ENCODE results near the gene DNAJA3. TPM values are rescaled to one million over a fixed set of nuclear protein-coding genes. Genes with fewer than 3 reads are reported as not detected.

DNAJA3 gene
- total RNA-seq, 1 experiment from 2014 or later: 64.1 TPM

DNA sequence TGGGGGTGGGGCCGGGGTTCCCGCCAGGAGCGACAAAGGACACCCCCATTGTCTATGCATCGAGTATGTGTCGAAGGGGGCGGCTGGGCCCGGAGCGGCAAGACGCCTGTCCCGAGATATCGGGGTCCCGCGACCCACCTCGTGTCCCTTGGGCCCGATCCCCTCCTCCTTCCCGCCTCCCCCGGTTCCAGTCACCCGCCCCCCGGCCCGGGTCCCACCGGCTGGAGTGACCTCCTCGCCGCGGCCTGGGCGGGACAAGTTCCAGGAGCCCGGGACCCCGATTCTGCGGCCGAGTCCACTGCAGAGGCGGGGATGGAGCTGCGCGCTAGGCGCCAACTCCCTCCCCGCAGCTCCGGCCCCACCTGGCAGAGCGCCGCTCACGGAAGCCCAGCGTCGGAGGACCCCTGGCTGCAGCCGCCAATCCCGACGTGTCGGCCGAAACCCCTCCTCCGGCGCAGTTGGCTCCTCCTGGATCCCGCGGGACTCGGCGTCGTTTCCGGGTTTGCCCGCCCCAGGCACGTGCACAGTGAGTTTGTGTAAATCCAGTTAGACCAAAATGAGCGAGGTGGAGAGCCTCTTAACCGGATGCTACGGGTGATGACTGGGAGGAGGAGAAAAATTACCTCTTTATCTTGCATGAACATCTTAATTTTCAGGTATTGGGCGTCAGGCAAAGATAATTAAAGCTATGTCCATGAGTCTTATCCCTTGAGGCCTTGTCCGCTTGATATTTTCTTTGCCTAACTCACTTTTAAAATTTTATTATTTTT, 48.7 kb downstream of the DNAJA3 start, which contains the start of gene NMRAL1 (continued):
- TF ChIP-seq ATF1 (CRISPR knock-in tag; IDR thresholded peaks at IDR 0.05) (no peak), SP1 (CRISPR knock-in tag; conservative IDR thresholded peaks at IDR 0.05) (peak; percentile 97), KAT7 (CRISPR knock-in tag; IDR thresholded peaks at IDR 0.05; ENCODE audit: borderline replicate concordance) (0 out of 2 replicates have a peak, but pooled peaks have one; percentile 81), NFE2L1 (CRISPR knock-in tag; IDR thresholded peaks at IDR 0.05) (peak; percentile 96), RELA (CRISPR knock-in tag; IDR thresholded peaks at IDR 0.05; ENCODE audit: borderline replicate concordance) (peak; percentile 30; the same call in 1 of the 2 replicates), MYBL2 (CRISPR knock-in tag; IDR thresholded peaks at IDR 0.05) (peak; percentile 91; the same call in 1 of the 2 replicates), ZNF317 (CRISPR knock-in tag; IDR thresholded peaks at IDR 0.05; ENCODE audit: borderline replicate concordance, low read depth) (peak; percentile 38; the same call in 1 of the 2 replicates), CREB1 (CRISPR knock-in tag; IDR thresholded peaks at IDR 0.05) (peak; percentile 86), TP53 (CRISPR knock-in tag; IDR thresholded peaks at IDR 0.05) (peak; percentile 95), SOX15 (CRISPR knock-in tag; IDR thresholded peaks at IDR 0.05) (no peak), ZNF232 (CRISPR knock-in tag; IDR thresholded peaks at IDR 0.05) (peak; percentile 95), NR3C1 (CRISPR knock-in tag; conservative IDR thresholded peaks at IDR 0.05; ENCODE audit: low read depth) (no peak), ZNF671 (CRISPR knock-in tag; IDR thresholded peaks at IDR 0.05) (no peak), ZBTB21 (CRISPR knock-in tag; IDR thresholded peaks at IDR 0.05; ENCODE audit: borderline replicate concordance) (peak; percentile 88; the same call in 1 of the 2 replicates), TEAD1 (CRISPR knock-in tag; IDR thresholded peaks at IDR 0.05) (peak; percentile 97), ZNF416 (CRISPR knock-in tag; IDR thresholded peaks at IDR 0.05) (no peak), IRF2 (CRISPR knock-in tag; IDR thresholded peaks at IDR 0.05; ENCODE audit: borderline replicate concordance, low read depth) (0 out of 2 replicates have a peak, but pooled peaks have one; percentile 80), NR2C2 (CRISPR knock-in tag; IDR thresholded peaks at IDR 0.05) (peak; percentile 66; the same call in 1 of the 2 replicates)
- TF ChIP-seq, protein P1, sequence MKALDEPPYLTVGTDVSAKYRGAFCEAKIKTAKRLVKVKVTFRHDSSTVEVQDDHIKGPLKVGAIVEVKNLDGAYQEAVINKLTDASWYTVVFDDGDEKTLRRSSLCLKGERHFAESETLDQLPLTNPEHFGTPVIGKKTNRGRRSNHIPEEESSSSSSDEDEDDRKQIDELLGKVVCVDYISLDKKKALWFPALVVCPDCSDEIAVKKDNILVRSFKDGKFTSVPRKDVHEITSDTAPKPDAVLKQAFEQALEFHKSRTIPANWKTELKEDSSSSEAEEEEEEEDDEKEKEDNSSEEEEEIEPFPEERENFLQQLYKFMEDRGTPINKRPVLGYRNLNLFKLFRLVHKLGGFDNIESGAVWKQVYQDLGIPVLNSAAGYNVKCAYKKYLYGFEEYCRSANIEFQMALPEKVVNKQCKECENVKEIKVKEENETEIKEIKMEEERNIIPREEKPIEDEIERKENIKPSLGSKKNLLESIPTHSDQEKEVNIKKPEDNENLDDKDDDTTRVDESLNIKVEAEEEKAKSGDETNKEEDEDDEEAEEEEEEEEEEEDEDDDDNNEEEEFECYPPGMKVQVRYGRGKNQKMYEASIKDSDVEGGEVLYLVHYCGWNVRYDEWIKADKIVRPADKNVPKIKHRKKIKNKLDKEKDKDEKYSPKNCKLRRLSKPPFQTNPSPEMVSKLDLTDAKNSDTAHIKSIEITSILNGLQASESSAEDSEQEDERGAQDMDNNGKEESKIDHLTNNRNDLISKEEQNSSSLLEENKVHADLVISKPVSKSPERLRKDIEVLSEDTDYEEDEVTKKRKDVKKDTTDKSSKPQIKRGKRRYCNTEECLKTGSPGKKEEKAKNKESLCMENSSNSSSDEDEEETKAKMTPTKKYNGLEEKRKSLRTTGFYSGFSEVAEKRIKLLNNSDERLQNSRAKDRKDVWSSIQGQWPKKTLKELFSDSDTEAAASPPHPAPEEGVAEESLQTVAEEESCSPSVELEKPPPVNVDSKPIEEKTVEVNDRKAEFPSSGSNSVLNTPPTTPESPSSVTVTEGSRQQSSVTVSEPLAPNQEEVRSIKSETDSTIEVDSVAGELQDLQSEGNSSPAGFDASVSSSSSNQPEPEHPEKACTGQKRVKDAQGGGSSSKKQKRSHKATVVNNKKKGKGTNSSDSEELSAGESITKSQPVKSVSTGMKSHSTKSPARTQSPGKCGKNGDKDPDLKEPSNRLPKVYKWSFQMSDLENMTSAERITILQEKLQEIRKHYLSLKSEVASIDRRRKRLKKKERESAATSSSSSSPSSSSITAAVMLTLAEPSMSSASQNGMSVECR (CRISPR knock-in tag; IDR thresholded peaks at IDR 0.05; ENCODE audit: borderline replicate concordance): peak; percentile 76; the same call in 1 of the 2 replicates
- TF ChIP-seq, protein P2, sequence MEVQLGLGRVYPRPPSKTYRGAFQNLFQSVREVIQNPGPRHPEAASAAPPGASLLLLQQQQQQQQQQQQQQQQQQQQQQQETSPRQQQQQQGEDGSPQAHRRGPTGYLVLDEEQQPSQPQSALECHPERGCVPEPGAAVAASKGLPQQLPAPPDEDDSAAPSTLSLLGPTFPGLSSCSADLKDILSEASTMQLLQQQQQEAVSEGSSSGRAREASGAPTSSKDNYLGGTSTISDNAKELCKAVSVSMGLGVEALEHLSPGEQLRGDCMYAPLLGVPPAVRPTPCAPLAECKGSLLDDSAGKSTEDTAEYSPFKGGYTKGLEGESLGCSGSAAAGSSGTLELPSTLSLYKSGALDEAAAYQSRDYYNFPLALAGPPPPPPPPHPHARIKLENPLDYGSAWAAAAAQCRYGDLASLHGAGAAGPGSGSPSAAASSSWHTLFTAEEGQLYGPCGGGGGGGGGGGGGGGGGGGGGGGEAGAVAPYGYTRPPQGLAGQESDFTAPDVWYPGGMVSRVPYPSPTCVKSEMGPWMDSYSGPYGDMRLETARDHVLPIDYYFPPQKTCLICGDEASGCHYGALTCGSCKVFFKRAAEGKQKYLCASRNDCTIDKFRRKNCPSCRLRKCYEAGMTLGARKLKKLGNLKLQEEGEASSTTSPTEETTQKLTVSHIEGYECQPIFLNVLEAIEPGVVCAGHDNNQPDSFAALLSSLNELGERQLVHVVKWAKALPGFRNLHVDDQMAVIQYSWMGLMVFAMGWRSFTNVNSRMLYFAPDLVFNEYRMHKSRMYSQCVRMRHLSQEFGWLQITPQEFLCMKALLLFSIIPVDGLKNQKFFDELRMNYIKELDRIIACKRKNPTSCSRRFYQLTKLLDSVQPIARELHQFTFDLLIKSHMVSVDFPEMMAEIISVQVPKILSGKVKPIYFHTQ (CRISPR knock-in tag; IDR thresholded peaks at IDR 0.05): no peak
- TF ChIP-seq, protein P3, sequence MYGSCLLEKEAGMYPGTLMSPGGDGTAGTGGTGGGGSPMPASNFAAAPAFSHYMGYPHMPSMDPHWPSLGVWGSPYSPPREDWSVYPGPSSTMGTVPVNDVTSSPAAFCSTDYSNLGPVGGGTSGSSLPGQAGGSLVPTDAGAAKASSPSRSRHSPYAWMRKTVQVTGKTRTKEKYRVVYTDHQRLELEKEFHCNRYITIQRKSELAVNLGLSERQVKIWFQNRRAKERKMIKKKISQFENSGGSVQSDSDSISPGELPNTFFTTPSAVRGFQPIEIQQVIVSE (CRISPR knock-in tag; IDR thresholded peaks at IDR 0.05; ENCODE audit: borderline replicate concordance): no peak
- TF ChIP-seq, protein P4, sequence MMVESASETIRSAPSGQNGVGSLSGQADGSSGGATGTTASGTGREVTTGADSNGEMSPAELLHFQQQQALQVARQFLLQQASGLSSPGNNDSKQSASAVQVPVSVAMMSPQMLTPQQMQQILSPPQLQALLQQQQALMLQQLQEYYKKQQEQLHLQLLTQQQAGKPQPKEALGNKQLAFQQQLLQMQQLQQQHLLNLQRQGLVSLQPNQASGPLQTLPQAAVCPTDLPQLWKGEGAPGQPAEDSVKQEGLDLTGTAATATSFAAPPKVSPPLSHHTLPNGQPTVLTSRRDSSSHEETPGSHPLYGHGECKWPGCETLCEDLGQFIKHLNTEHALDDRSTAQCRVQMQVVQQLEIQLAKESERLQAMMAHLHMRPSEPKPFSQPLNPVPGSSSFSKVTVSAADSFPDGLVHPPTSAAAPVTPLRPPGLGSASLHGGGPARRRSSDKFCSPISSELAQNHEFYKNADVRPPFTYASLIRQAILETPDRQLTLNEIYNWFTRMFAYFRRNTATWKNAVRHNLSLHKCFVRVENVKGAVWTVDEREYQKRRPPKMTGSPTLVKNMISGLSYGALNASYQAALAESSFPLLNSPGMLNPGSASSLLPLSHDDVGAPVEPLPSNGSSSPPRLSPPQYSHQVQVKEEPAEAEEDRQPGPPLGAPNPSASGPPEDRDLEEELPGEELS (CRISPR knock-in tag; IDR thresholded peaks at IDR 0.05): peak; percentile 95
- TF ChIP-seq, protein P5, sequence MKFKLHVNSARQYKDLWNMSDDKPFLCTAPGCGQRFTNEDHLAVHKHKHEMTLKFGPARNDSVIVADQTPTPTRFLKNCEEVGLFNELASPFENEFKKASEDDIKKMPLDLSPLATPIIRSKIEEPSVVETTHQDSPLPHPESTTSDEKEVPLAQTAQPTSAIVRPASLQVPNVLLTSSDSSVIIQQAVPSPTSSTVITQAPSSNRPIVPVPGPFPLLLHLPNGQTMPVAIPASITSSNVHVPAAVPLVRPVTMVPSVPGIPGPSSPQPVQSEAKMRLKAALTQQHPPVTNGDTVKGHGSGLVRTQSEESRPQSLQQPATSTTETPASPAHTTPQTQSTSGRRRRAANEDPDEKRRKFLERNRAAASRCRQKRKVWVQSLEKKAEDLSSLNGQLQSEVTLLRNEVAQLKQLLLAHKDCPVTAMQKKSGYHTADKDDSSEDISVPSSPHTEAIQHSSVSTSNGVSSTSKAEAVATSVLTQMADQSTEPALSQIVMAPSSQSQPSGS (CRISPR knock-in tag; IDR thresholded peaks at IDR 0.05; ENCODE audit: borderline replicate concordance, low read depth): 0 out of 2 replicates have a peak, but pooled peaks have one; percentile 71
- TF ChIP-seq, protein P6, sequence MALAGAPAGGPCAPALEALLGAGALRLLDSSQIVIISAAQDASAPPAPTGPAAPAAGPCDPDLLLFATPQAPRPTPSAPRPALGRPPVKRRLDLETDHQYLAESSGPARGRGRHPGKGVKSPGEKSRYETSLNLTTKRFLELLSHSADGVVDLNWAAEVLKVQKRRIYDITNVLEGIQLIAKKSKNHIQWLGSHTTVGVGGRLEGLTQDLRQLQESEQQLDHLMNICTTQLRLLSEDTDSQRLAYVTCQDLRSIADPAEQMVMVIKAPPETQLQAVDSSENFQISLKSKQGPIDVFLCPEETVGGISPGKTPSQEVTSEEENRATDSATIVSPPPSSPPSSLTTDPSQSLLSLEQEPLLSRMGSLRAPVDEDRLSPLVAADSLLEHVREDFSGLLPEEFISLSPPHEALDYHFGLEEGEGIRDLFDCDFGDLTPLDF (CRISPR knock-in tag; IDR thresholded peaks at IDR 0.05): peak; percentile 84
- TF ChIP-seq, protein P7, sequence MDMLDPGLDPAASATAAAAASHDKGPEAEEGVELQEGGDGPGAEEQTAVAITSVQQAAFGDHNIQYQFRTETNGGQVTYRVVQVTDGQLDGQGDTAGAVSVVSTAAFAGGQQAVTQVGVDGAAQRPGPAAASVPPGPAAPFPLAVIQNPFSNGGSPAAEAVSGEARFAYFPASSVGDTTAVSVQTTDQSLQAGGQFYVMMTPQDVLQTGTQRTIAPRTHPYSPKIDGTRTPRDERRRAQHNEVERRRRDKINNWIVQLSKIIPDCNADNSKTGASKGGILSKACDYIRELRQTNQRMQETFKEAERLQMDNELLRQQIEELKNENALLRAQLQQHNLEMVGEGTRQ (CRISPR knock-in tag; IDR thresholded peaks at IDR 0.05): peak; percentile 83
